GM23338 (cell line): ENCODE data around the gene KRT85. TPM values are rescaled to one million over a fixed set of nuclear protein-coding genes. Genes with fewer than 3 reads are reported as not detected.

ENCODE experiments used
- ATAC-seq: fragments of 200-7000 bp; cut with Tn5 transposase; 3 replicates; pipeline ENCODE4 v1.9.1; 2020
- DNase-seq: peaks from one replicate; pipeline ENCODE4 v3.0.0-alpha.2; 2015; ENCODE audit warnings: low spot score
- H2AFZ ChIP-seq: fragments of 200-600 bp; sonication (generic); 2 replicates; pipeline ENCODE4 v1.8.0; 2016; ENCODE audit warnings: antibody characterized with exemption, mild to moderate bottlenecking, moderate library complexity
- H3F3A ChIP-seq: fragments of 200-600 bp; sonication (generic); replicated peaks from 2 replicates; pipeline ENCODE4 v1.8.0; 2017; ENCODE audit warnings: antibody characterized with exemption, mixed run types, low read depth
- H3K27ac ChIP-seq: fragments of 200-600 bp; sonication (generic); 2 replicates; pipeline ENCODE4 v1.6.1; 2016; ENCODE audit warnings: low read depth
- H3K27me3 ChIP-seq: fragments of 200-600 bp; sonication (generic); 2 replicates; pipeline ENCODE4 v1.8.0; 2016; ENCODE audit warnings: mild to moderate bottlenecking, mixed run types, moderate library complexity; ENCODE audit not compliant: insufficient read depth
- H3K36me3 ChIP-seq: fragments of 200-600 bp; sonication (generic); 2 replicates; pipeline ENCODE4 v1.8.0; 2016; ENCODE audit warnings: mild to moderate bottlenecking; ENCODE audit not compliant: insufficient read depth
- H3K4me1 ChIP-seq: fragments of 200-600 bp; sonication (generic); 2 replicates; pipeline ENCODE4 v1.8.0; 2016; ENCODE audit warnings: mild to moderate bottlenecking, moderate library complexity; ENCODE audit not compliant: insufficient read depth
- H3K4me2 ChIP-seq: fragments of 200-600 bp; sonication (generic); 2 replicates; pipeline ENCODE4 v1.7.1; 2017; ENCODE audit warnings: mixed run types
- H3K4me3 ChIP-seq: fragments of 200-600 bp; sonication (generic); 2 replicates; pipeline ENCODE4 v1.6.1; 2016; ENCODE audit warnings: mixed run types
- H3K79me2 ChIP-seq: fragments of 200-600 bp; sonication (generic); replicated peaks from 2 replicates; pipeline ENCODE4 v1.8.0; 2017; ENCODE audit warnings: mild to moderate bottlenecking; ENCODE audit not compliant: insufficient read depth
- H3K9me2 ChIP-seq: fragments of 200-600 bp; sonication (generic); 2 replicates; pipeline ENCODE4 v1.8.0; 2017; ENCODE audit not compliant: insufficient read depth
- H4K20me1 ChIP-seq: fragments of 200-600 bp; sonication (generic); replicated peaks from 2 replicates; pipeline ENCODE4 v1.8.0; 2017; ENCODE audit warnings: mild to moderate bottlenecking; ENCODE audit not compliant: insufficient read depth
- H3K27ac Mint-ChIP-seq: 2 replicates; pipeline ENCODE4 v1.8.0; 2020; ENCODE audit warnings: inconsistent platforms, mild to moderate bottlenecking, moderate library complexity, mixed read lengths
- H3K27me3 Mint-ChIP-seq: 3 replicates; pipeline ENCODE4 v1.8.0; 2022; ENCODE audit warnings: low read depth, mild to moderate bottlenecking, moderate library complexity, mixed read lengths, inconsistent platforms; ENCODE audit not compliant: insufficient read depth, poor library complexity
- H3K36me3 Mint-ChIP-seq: 3 replicates; pipeline ENCODE4 v1.8.0; 2021; ENCODE audit warnings: low read depth, mild to moderate bottlenecking, inconsistent platforms, moderate library complexity, mixed read lengths
- H3K4me1 Mint-ChIP-seq: 3 replicates; pipeline ENCODE4 v1.8.0; 2020; ENCODE audit warnings: mild to moderate bottlenecking, inconsistent platforms, mixed read lengths
- H3K4me3 Mint-ChIP-seq: 3 replicates; pipeline ENCODE4 v1.8.0; 2021; ENCODE audit warnings: moderate library complexity, mild to moderate bottlenecking, inconsistent platforms, mixed read lengths
- H3K9me3 Mint-ChIP-seq: 3 replicates; pipeline ENCODE4 v1.8.0; 2020; ENCODE audit warnings: moderate library complexity, mild to moderate bottlenecking, inconsistent platforms, mixed read lengths
- CREB1 ChIP-seq: fragments of 250-450 bp; sonication (Bioruptor Pico); IDR thresholded peaks from 2 replicates; pipeline ENCODE4 v1.5.0; 2020; ENCODE audit warnings: low read depth, mild to moderate bottlenecking, moderate library complexity
- EZH2 ChIP-seq: fragments of 200-600 bp; sonication (generic); IDR thresholded peaks from one replicate; pipeline ENCODE4 v1.8.0; 2017; ENCODE audit warnings: antibody characterized with exemption, mild to moderate bottlenecking, low read depth; ENCODE audit not compliant: unreplicated experiment
- EZH2phosphoT487 ChIP-seq: fragments of 200-600 bp; sonication (generic); IDR thresholded peaks from one replicate; pipeline ENCODE4 v1.8.1; 2018; ENCODE audit warnings: antibody characterized with exemption; ENCODE audit not compliant: unreplicated experiment
- JUNB ChIP-seq: IDR thresholded peaks from one replicate; pipeline ENCODE4 v1.6.1; 2016; ENCODE audit warnings: antibody characterized with exemption; ENCODE audit not compliant: unreplicated experiment
- NANOG ChIP-seq: IDR thresholded peaks from 2 replicates; pipeline ENCODE4 v1.6.1; 2016; ENCODE audit warnings: antibody characterized with exemption, borderline replicate concordance
- POLR2AphosphoS5 ChIP-seq: IDR thresholded peaks from 2 replicates; pipeline ENCODE4 v1.6.1; 2016; ENCODE audit warnings: antibody characterized with exemption, low read depth
- STAT1 ChIP-seq: IDR thresholded peaks from one replicate; pipeline ENCODE4 v1.6.1; 2016; ENCODE audit warnings: antibody characterized with exemption; ENCODE audit not compliant: unreplicated experiment
- ZNF114 ChIP-seq: fragments of 250-450 bp; sonication (Bioruptor Pico); IDR thresholded peaks from 2 replicates; pipeline ENCODE4 v1.5.0; 2020; ENCODE audit warnings: mild to moderate bottlenecking, moderate library complexity
- ZNF331 ChIP-seq: fragments of 250-450 bp; sonication (Bioruptor Pico); IDR thresholded peaks from 2 replicates; pipeline ENCODE4 v1.5.0; 2020; ENCODE audit warnings: low read depth, mild to moderate bottlenecking, moderate library complexity
- polyA plus RNA-seq: library from polyadenylated mRNA; unstranded; fragments of >200 nt; fragmentation: Nextera tagmentation; extraction: Ambion mirVana; gene quantifications from 2 replicates; pipeline ENCODE4 v1.2.1, GENCODE V29; 2016
- total RNA-seq: library from RNA; depleted of rRNA; stranded (reverse); fragments of >200 nt; shearing (Covaris generic); gene quantifications from 2 replicates; pipeline ENCODE4 v1.2.3, GENCODE V29; 2014
- TF ChIP-seq, protein P1 (sequence below), 2 experiments: fragments of 200-600 bp in 1 of 2; sonication (generic) in 1 of 2; conservative IDR thresholded peaks; 2 replicates each; pipeline versions ENCODE4 v1.5.1 to v1.6.1; 2016 to 2017; ENCODE audit warnings: antibody characterized with exemption in 2 of 2, low read depth in 2 of 2, mild to moderate bottlenecking in 2 of 2, moderate library complexity in 1 of 2
- TF ChIP-seq, protein P2 (sequence below): IDR thresholded peaks from 2 replicates; pipeline ENCODE4 v1.6.1; 2016; ENCODE audit warnings: antibody characterized with exemption
- TF ChIP-seq, protein P3 (sequence below): IDR thresholded peaks from one replicate; pipeline ENCODE4 v1.6.1; 2018; ENCODE audit warnings: antibody characterized with exemption; ENCODE audit not compliant: unreplicated experiment
- TF ChIP-seq, protein P4 (sequence below): fragments of 250-450 bp; sonication (Bioruptor Pico); IDR thresholded peaks from 2 replicates; pipeline ENCODE4 v1.5.0; 2020; ENCODE audit warnings: mild to moderate bottlenecking, moderate library complexity

Gene KRT85
- total and polyA plus RNA-seq, 2 experiments from 2014 or later, result not detected

DNA sequence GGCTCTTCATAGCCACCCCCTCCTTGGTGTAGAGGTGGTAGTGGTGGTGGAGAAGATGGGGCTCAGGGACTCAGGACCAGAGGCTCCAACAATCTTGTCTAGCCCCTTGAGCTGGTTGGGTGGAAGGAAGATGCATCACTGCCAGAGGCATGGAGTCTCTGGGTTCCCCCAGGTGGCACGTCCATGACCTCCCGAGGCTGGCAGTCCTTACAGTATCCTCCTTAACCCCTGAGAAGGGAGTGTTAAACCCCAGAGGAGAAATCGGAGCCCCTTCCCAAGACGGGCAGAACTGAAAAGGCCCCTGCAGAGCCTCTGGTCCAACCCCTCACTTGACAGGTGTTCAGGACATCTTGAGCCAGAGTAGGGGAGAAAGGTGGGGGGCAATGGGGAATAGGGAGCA lies 55.2 kb downstream of the KRT85 start:
- no peaks in the 10 kb centered on the region for H3K9me2 ChIP-seq
- no peak overlapping the region for H2AFZ ChIP-seq
- no peak overlapping the region for H3K4me3 Mint-ChIP-seq
- no peaks in the 10 kb centered on the region for H3K36me3 ChIP-seq
- TF ChIP-seq NANOG, result no peak
- TF ChIP-seq, protein P1, sequence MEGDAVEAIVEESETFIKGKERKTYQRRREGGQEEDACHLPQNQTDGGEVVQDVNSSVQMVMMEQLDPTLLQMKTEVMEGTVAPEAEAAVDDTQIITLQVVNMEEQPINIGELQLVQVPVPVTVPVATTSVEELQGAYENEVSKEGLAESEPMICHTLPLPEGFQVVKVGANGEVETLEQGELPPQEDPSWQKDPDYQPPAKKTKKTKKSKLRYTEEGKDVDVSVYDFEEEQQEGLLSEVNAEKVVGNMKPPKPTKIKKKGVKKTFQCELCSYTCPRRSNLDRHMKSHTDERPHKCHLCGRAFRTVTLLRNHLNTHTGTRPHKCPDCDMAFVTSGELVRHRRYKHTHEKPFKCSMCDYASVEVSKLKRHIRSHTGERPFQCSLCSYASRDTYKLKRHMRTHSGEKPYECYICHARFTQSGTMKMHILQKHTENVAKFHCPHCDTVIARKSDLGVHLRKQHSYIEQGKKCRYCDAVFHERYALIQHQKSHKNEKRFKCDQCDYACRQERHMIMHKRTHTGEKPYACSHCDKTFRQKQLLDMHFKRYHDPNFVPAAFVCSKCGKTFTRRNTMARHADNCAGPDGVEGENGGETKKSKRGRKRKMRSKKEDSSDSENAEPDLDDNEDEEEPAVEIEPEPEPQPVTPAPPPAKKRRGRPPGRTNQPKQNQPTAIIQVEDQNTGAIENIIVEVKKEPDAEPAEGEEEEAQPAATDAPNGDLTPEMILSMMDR (conservative IDR thresholded peaks at IDR 0.05; ENCODE audit: low read depth in 2 of 2), result no peak
- no peak for TF ChIP-seq ZNF114 (CRISPR knock-in tag)
- no peak for TF ChIP-seq STAT1
- TF ChIP-seq, protein P2, sequence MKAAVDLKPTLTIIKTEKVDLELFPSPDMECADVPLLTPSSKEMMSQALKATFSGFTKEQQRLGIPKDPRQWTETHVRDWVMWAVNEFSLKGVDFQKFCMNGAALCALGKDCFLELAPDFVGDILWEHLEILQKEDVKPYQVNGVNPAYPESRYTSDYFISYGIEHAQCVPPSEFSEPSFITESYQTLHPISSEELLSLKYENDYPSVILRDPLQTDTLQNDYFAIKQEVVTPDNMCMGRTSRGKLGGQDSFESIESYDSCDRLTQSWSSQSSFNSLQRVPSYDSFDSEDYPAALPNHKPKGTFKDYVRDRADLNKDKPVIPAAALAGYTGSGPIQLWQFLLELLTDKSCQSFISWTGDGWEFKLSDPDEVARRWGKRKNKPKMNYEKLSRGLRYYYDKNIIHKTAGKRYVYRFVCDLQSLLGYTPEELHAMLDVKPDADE, result no peak
- TF ChIP-seq ZNF331, result no peak
- no peak for TF ChIP-seq EZH2phosphoT487
- TF ChIP-seq, protein P3, sequence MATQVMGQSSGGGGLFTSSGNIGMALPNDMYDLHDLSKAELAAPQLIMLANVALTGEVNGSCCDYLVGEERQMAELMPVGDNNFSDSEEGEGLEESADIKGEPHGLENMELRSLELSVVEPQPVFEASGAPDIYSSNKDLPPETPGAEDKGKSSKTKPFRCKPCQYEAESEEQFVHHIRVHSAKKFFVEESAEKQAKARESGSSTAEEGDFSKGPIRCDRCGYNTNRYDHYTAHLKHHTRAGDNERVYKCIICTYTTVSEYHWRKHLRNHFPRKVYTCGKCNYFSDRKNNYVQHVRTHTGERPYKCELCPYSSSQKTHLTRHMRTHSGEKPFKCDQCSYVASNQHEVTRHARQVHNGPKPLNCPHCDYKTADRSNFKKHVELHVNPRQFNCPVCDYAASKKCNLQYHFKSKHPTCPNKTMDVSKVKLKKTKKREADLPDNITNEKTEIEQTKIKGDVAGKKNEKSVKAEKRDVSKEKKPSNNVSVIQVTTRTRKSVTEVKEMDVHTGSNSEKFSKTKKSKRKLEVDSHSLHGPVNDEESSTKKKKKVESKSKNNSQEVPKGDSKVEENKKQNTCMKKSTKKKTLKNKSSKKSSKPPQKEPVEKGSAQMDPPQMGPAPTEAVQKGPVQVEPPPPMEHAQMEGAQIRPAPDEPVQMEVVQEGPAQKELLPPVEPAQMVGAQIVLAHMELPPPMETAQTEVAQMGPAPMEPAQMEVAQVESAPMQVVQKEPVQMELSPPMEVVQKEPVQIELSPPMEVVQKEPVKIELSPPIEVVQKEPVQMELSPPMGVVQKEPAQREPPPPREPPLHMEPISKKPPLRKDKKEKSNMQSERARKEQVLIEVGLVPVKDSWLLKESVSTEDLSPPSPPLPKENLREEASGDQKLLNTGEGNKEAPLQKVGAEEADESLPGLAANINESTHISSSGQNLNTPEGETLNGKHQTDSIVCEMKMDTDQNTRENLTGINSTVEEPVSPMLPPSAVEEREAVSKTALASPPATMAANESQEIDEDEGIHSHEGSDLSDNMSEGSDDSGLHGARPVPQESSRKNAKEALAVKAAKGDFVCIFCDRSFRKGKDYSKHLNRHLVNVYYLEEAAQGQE, result no peak
- TF ChIP-seq, protein P4, sequence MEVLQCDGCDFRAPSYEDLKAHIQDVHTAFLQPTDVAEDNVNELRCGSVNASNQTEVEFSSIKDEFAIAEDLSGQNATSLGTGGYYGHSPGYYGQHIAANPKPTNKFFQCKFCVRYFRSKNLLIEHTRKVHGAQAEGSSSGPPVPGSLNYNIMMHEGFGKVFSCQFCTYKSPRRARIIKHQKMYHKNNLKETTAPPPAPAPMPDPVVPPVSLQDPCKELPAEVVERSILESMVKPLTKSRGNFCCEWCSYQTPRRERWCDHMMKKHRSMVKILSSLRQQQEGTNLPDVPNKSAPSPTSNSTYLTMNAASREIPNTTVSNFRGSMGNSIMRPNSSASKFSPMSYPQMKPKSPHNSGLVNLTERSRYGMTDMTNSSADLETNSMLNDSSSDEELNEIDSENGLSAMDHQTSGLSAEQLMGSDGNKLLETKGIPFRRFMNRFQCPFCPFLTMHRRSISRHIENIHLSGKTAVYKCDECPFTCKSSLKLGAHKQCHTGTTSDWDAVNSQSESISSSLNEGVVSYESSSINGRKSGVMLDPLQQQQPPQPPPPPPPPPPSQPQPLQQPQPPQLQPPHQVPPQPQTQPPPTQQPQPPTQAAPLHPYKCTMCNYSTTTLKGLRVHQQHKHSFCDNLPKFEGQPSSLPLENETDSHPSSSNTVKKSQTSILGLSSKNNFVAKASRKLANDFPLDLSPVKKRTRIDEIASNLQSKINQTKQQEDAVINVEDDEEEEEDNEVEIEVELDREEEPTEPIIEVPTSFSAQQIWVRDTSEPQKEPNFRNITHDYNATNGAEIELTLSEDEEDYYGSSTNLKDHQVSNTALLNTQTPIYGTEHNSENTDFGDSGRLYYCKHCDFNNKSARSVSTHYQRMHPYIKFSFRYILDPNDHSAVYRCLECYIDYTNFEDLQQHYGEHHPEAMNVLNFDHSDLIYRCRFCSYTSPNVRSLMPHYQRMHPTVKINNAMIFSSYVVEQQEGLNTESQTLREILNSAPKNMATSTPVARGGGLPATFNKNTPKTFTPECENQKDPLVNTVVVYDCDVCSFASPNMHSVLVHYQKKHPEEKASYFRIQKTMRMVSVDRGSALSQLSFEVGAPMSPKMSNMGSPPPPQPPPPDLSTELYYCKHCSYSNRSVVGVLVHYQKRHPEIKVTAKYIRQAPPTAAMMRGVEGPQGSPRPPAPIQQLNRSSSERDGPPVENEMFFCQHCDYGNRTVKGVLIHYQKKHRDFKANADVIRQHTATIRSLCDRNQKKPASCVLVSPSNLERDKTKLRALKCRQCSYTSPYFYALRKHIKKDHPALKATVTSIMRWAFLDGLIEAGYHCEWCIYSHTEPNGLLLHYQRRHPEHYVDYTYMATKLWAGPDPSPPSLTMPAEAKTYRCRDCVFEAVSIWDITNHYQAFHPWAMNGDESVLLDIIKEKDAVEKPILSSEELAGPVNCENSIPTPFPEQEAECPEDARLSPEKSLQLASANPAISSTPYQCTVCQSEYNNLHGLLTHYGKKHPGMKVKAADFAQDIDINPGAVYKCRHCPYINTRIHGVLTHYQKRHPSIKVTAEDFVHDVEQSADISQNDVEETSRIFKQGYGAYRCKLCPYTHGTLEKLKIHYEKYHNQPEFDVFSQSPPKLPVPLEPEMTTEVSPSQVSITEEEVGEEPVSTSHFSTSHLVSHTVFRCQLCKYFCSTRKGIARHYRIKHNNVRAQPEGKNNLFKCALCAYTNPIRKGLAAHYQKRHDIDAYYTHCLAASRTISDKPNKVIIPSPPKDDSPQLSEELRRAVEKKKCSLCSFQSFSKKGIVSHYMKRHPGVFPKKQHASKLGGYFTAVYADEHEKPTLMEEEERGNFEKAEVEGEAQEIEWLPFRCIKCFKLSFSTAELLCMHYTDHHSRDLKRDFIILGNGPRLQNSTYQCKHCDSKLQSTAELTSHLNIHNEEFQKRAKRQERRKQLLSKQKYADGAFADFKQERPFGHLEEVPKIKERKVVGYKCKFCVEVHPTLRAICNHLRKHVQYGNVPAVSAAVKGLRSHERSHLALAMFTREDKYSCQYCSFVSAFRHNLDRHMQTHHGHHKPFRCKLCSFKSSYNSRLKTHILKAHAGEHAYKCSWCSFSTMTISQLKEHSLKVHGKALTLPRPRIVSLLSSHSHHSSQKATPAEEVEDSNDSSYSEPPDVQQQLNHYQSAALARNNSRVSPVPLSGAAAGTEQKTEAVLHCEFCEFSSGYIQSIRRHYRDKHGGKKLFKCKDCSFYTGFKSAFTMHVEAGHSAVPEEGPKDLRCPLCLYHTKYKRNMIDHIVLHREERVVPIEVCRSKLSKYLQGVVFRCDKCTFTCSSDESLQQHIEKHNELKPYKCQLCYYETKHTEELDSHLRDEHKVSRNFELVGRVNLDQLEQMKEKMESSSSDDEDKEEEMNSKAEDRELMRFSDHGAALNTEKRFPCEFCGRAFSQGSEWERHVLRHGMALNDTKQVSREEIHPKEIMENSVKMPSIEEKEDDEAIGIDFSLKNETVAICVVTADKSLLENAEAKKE, result no peak
- TF ChIP-seq CREB1, result no peak
- no peak for TF ChIP-seq EZH2
- TF ChIP-seq POLR2AphosphoS5, result no peak
- TF ChIP-seq JUNB, result no peak
- H3K27me3 Mint-ChIP-seq, result peaks cover 36% of the 10 kb centered on the region
- H4K20me1 ChIP-seq, result no peaks in the 10 kb centered on the region
- peaks cover 7% of the 10 kb centered on the region for H3K4me1 ChIP-seq
- no peak overlapping the region for H3K4me2 ChIP-seq
- no peak for ATAC-seq
- H3K27me3 ChIP-seq, result peaks cover 36% of the 10 kb centered on the region
- no peaks in the 10 kb centered on the region for H3F3A ChIP-seq
- no peak overlapping the region for H3K27ac ChIP-seq
- H3K79me2 ChIP-seq, result no peaks in the 10 kb centered on the region
- DNase-seq, result no peak
- H3K9me3 Mint-ChIP-seq, result no peaks in the 10 kb centered on the region; the same call in 2 of the 3 replicates
- no peak overlapping the region for H3K27ac Mint-ChIP-seq
- no peaks in the 10 kb centered on the region; the same call in 2 of the 3 replicates for H3K36me3 Mint-ChIP-seq
- H3K4me1 Mint-ChIP-seq, result peaks cover 8% of the 10 kb centered on the region; the same call in 2 of the 3 replicates
- no peak overlapping the region for H3K4me3 ChIP-seq
